Endodermal cell (in vitro differentiated cells): ENCODE results near the gene DGLUCY. TPM values are rescaled to one million over a fixed set of nuclear protein-coding genes. Genes with fewer than 3 reads are reported as not detected.

Source experiments
- DNase-seq: peaks from one replicate; pipeline ENCODE4 v3.0.0-alpha.2; 2017
- H3K27ac ChIP-seq: 2 replicates; pipeline ENCODE4 v1.5.1; 2013; ENCODE audit warnings: mild to moderate bottlenecking, low read depth, low read length, moderate library complexity
- H3K27me3 ChIP-seq: 2 replicates; pipeline ENCODE4 v1.6.1; 2013; ENCODE audit warnings: mild to moderate bottlenecking, low read length, moderate library complexity; ENCODE audit not compliant: insufficient read depth, control insufficient read depth, poor library complexity, severe bottlenecking
- H3K36me3 ChIP-seq: 2 replicates; pipeline ENCODE4 v1.7.0; 2013; ENCODE audit warnings: mild to moderate bottlenecking, low read length, moderate library complexity; ENCODE audit not compliant: control insufficient read depth, insufficient read depth
- H3K4me1 ChIP-seq: one replicate; pipeline ENCODE4 v1.7.0; 2013; ENCODE audit warnings: low read length; ENCODE audit not compliant: control insufficient read depth, insufficient read depth
- H3K4me3 ChIP-seq: 2 replicates; pipeline ENCODE4 v1.5.1; 2013; ENCODE audit warnings: mild to moderate bottlenecking, low read length, moderate library complexity
- H3K9ac ChIP-seq: 2 replicates; pipeline ENCODE4 v1.6.1; 2013; ENCODE audit warnings: mild to moderate bottlenecking, low read length, moderate library complexity; ENCODE audit not compliant: poor library complexity, severe bottlenecking; ENCODE audit errors: extremely low read depth
- H3K9me3 ChIP-seq: 2 replicates; pipeline ENCODE4 v1.6.1; 2013; ENCODE audit warnings: mild to moderate bottlenecking, low read length, moderate library complexity; ENCODE audit not compliant: control insufficient read depth
- H3K27ac Mint-ChIP-seq: 2 replicates; pipeline ENCODE4 v1.8.0; 2020; ENCODE audit warnings: mixed read lengths
- H3K27me3 Mint-ChIP-seq: 2 replicates; pipeline ENCODE4 v1.8.0; 2021; ENCODE audit warnings: mild to moderate bottlenecking, mixed read lengths; ENCODE audit not compliant: insufficient read depth
- H3K36me3 Mint-ChIP-seq: 2 replicates; pipeline ENCODE4 v1.8.0; 2020; ENCODE audit warnings: low read depth, mixed read lengths
- H3K4me1 Mint-ChIP-seq: 2 replicates; pipeline ENCODE4 v1.8.0; 2020; ENCODE audit warnings: mixed read lengths
- H3K4me3 Mint-ChIP-seq: 2 replicates; pipeline ENCODE4 v1.8.0; 2020; ENCODE audit warnings: mild to moderate bottlenecking, moderate library complexity, mixed read lengths
- H3K9me3 Mint-ChIP-seq: 2 replicates; pipeline ENCODE4 v1.8.0; 2020; ENCODE audit warnings: mild to moderate bottlenecking, mixed read lengths
- CTCF ChIP-seq: fragments of 200-600 bp; sonication (generic); conservative IDR thresholded peaks from 2 replicates; pipeline ENCODE4 v1.5.0; 2021; ENCODE audit warnings: antibody characterized with exemption, mild to moderate bottlenecking
- WGBS, 2 experiments: methylation state at CpG; one replicate each; pipeline versions ENCODE4 v1.1.5 to v1.1.7; 2013; ENCODE audit warnings: missing lambda C conversion rate in 2 of 2, mixed read lengths in 1 of 2; ENCODE audit not compliant: insufficient coverage in 1 of 2, insufficient read length in 1 of 2; 5-methylcytosine and 5-hydroxymethylcytosine counted together
- total RNA-seq, 2 donors: library from RNA; stranded (reverse); fragmentation: NEBNext Ultra II Directional in 1 of 2; extraction: Animal tissue kit (Norgen Biotek cat#: 25700) in 1 of 2; gene quantifications; 2 replicates in 1 of 2; 3 replicates in 1 of 2; pipeline ENCODE4 v1.2.1, GENCODE V29; 2021

Gene DGLUCY
- total RNA-seq, 2 donors from 2014 or later = 26.7 to 33.9 TPM

- Mint-ChIP-seq H3K4me3 (no peak overlapping the region), H3K27me3 (no peaks in the 10 kb centered on the region), H3K36me3 (peaks cover 19% of the 10 kb centered on the region), H3K27ac (peak overlapping the region; percentile 52), H3K9me3 (peaks cover 6% of the 10 kb centered on the region), H3K4me1 (peaks cover 30% of the 10 kb centered on the region)
- peaks cover 14% of the 10 kb centered on the region for H3K4me1 ChIP-seq
- H3K27ac ChIP-seq = no peak overlapping the region
- no peaks in the 10 kb centered on the region for H3K36me3 ChIP-seq
- no peaks in the 10 kb centered on the region for H3K27me3 ChIP-seq
- no peak for DNase-seq
- no peak overlapping the region for H3K9ac ChIP-seq
- no peak for TF ChIP-seq CTCF
- WGBS, 2 experiments = 97 to 100% methylated on average over 2 to 4 of the region's 5 CpGs
- no peak overlapping the region for H3K4me3 ChIP-seq
- H3K9me3 ChIP-seq = peaks cover 7% of the 10 kb centered on the region
Observed at GRCh38 chr14:91115986-91116770, 2.3 kb downstream of the DGLUCY start.

GRCh38 chr14:91116913-91117588 is 3.2 kb downstream of the DGLUCY start:
- peak overlapping the region; percentile 53 for H3K27ac Mint-ChIP-seq

GRCh38 chr14:91117960-91118359 is 4.1 kb downstream of the DGLUCY start:
- H3K4me1 Mint-ChIP-seq = peaks cover 30% of the 10 kb centered on the region
- peaks cover 14% of the 10 kb centered on the region for H3K4me1 ChIP-seq
- H3K36me3 ChIP-seq = no peaks in the 10 kb centered on the region
- peak overlapping the region; percentile 61 for H3K4me3 ChIP-seq
- peaks cover 20% of the 10 kb centered on the region for H3K36me3 Mint-ChIP-seq
- H3K27ac Mint-ChIP-seq = no peak overlapping the region
- DNase-seq = no peak
- H3K27ac ChIP-seq = no peak overlapping the region
- no peak overlapping the region for H3K4me3 Mint-ChIP-seq
- no peaks in the 10 kb centered on the region for H3K27me3 ChIP-seq
- 80 to 90% methylated on average over 2 to 4 of the region's 5 CpGs for WGBS, 2 experiments
- H3K9ac ChIP-seq = no peak overlapping the region
- TF ChIP-seq CTCF = no peak
- peaks cover 4% of the 10 kb centered on the region for H3K9me3 Mint-ChIP-seq
- H3K9me3 ChIP-seq = peaks cover 7% of the 10 kb centered on the region
- no peaks in the 10 kb centered on the region for H3K27me3 Mint-ChIP-seq

More at GRCh38 chr14:91116913-91117588, 3.2 kb downstream of the DGLUCY start:
- DNase-seq = no peak
- Histone ChIP-seq H3K36me3 (no peaks in the 10 kb centered on the region), H3K9ac (no peak overlapping the region), H3K9me3 (peaks cover 7% of the 10 kb centered on the region), H3K27ac (no peak overlapping the region), H3K4me3 (peak overlapping the region; percentile 61), H3K4me1 (peaks cover 14% of the 10 kb centered on the region), H3K27me3 (no peaks in the 10 kb centered on the region)
- Mint-ChIP-seq H3K4me3 (no peak overlapping the region), H3K4me1 (peaks cover 30% of the 10 kb centered on the region), H3K27me3 (no peaks in the 10 kb centered on the region), H3K36me3 (peaks cover 19% of the 10 kb centered on the region), H3K9me3 (peaks cover 6% of the 10 kb centered on the region)
- WGBS, 2 experiments = 33 to 69% methylated on average over 2 to 7 of the region's 7 CpGs
- TF ChIP-seq CTCF = no peak
